Trophoblast cell (in vitro differentiated cells and primary cell): ENCODE measurements around the gene FBN1.

ENCODE experiments used
- DNase-seq, 2 donors: peaks; one replicate each; pipeline ENCODE4 v3.0.0-alpha.2; 2016
- H2AFZ ChIP-seq: 2 replicates; pipeline ENCODE4 v1.6.1; 2013; ENCODE audit warnings: low read length, moderate library complexity, mild to moderate bottlenecking; ENCODE audit not compliant: insufficient read depth, poor library complexity
- H2AK5ac ChIP-seq: 2 replicates; pipeline ENCODE4 v1.6.1; 2013; ENCODE audit warnings: mild to moderate bottlenecking, low read length
- H2BK120ac ChIP-seq: 2 replicates; pipeline ENCODE4 v1.6.1; 2013; ENCODE audit warnings: low read length, mild to moderate bottlenecking, moderate library complexity; ENCODE audit not compliant: insufficient read depth, poor library complexity
- H2BK12ac ChIP-seq: 2 replicates; pipeline ENCODE4 v1.6.1; 2013; ENCODE audit warnings: mild to moderate bottlenecking, low read length, moderate library complexity
- H2BK5ac ChIP-seq: 2 replicates; pipeline ENCODE4 v1.6.1; 2013; ENCODE audit warnings: low read length, low read depth, moderate library complexity, mild to moderate bottlenecking; ENCODE audit not compliant: poor library complexity
- H3K14ac ChIP-seq: 2 replicates; pipeline ENCODE4 v1.6.1; 2013; ENCODE audit warnings: mild to moderate bottlenecking, low read length
- H3K18ac ChIP-seq: 2 replicates; pipeline ENCODE4 v1.6.1; 2013; ENCODE audit warnings: mild to moderate bottlenecking, low read length
- H3K23ac ChIP-seq: 2 replicates; pipeline ENCODE4 v1.6.1; 2013; ENCODE audit warnings: low read length
- H3K27ac ChIP-seq: 2 replicates; pipeline ENCODE4 v1.5.1; 2013; ENCODE audit warnings: low read depth, mild to moderate bottlenecking, inconsistent platforms, low read length, moderate library complexity
- H3K27me3 ChIP-seq: 2 replicates; pipeline ENCODE4 v1.6.1; 2013; ENCODE audit warnings: inconsistent platforms, mild to moderate bottlenecking, low read length, moderate library complexity; ENCODE audit not compliant: insufficient read depth
- H3K36me3 ChIP-seq, 2 experiments: 1 replicate in 1 of 2; 2 replicates in 1 of 2; pipeline ENCODE4 v1.6.1; 2013; ENCODE audit warnings: low read length in 2 of 2, mild to moderate bottlenecking in 2 of 2, moderate library complexity in 1 of 2; ENCODE audit not compliant: insufficient read depth in 2 of 2, control insufficient read depth in 1 of 2
- H3K4ac ChIP-seq: 2 replicates; pipeline ENCODE4 v1.6.1; 2013; ENCODE audit warnings: low read depth, mild to moderate bottlenecking, low read length, moderate library complexity
- H3K4me1 ChIP-seq, 2 experiments: 1 replicate in 1 of 2; 2 replicates in 1 of 2; pipeline ENCODE4 v1.6.1; 2013; ENCODE audit warnings: low read length in 2 of 2, mild to moderate bottlenecking in 2 of 2, moderate library complexity in 1 of 2; ENCODE audit not compliant: insufficient read depth in 2 of 2, control insufficient read depth in 1 of 2
- H3K4me2 ChIP-seq: 2 replicates; pipeline ENCODE4 v1.6.1; 2013; ENCODE audit warnings: inconsistent platforms, mild to moderate bottlenecking, low read length, moderate library complexity
- H3K4me3 ChIP-seq: 2 replicates; pipeline ENCODE4 v1.5.1; 2013; ENCODE audit warnings: mild to moderate bottlenecking, low read depth, low read length, inconsistent platforms
- H3K79me1 ChIP-seq: one replicate; pipeline ENCODE4 v1.6.1; 2013; ENCODE audit warnings: low read length
- H3K79me2 ChIP-seq: 2 replicates; pipeline ENCODE4 v1.6.1; 2013; ENCODE audit warnings: low read length, mild to moderate bottlenecking; ENCODE audit not compliant: control insufficient read depth, insufficient read depth, poor library complexity
- H3K9ac ChIP-seq: 2 replicates; pipeline ENCODE4 v1.6.1; 2013; ENCODE audit warnings: mild to moderate bottlenecking, low read length
- H3K9me3 ChIP-seq: 2 replicates; pipeline ENCODE4 v1.6.1; 2013; ENCODE audit warnings: low read depth, mild to moderate bottlenecking, control low read depth, inconsistent platforms, low read length; ENCODE audit not compliant: insufficient read depth
- H4K12ac ChIP-seq: 2 replicates; pipeline ENCODE4 v1.6.1; 2013; ENCODE audit warnings: low read depth, mild to moderate bottlenecking, low read length, moderate library complexity
- H4K8ac ChIP-seq: 2 replicates; pipeline ENCODE4 v1.6.1; 2013; ENCODE audit warnings: low read depth, mild to moderate bottlenecking, low read length, moderate library complexity
- H4K91ac ChIP-seq: one replicate; pipeline ENCODE4 v1.6.1; 2013; ENCODE audit warnings: low read depth, mild to moderate bottlenecking, low read length, moderate library complexity
- WGBS: extraction: QIAGEN DNeasy Blood & Tissue Kit; methylation state at CpG from one replicate; pipeline ENCODE4 v1.1.7; 2013; ENCODE audit warnings: missing lambda C conversion rate; ENCODE audit not compliant: insufficient read length, insufficient coverage; ENCODE audit errors: extremely low coverage; 5-methylcytosine and 5-hydroxymethylcytosine counted together

The FBN1 gene

GRCh38 chr15:48375767-48376166, 269.7 kb downstream of the FBN1 start:
- no peak overlapping the region for H3K14ac ChIP-seq
- no peaks in the 10 kb centered on the region for H3K36me3 ChIP-seq
- no peak overlapping the region for H2BK5ac ChIP-seq
- no peak overlapping the region for H3K4me2 ChIP-seq
- H3K79me1 ChIP-seq: no peaks in the 10 kb centered on the region
- no peak overlapping the region for H3K4me3 ChIP-seq
- H4K8ac ChIP-seq: no peak overlapping the region
- H2BK12ac ChIP-seq: no peak overlapping the region
- DNase-seq: no peak
- H3K18ac ChIP-seq: no peak overlapping the region
- no CpG with 5 or more reads among the region's 2 CpGs for WGBS
- H4K12ac ChIP-seq: no peak overlapping the region
- no peak overlapping the region for H3K23ac ChIP-seq
- H3K79me2 ChIP-seq: no peaks in the 10 kb centered on the region
- no peaks in the 10 kb centered on the region for H3K27me3 ChIP-seq
- no peaks in the 10 kb centered on the region for H3K4me1 ChIP-seq
- H4K91ac ChIP-seq: no peak overlapping the region
- H3K9me3 ChIP-seq: peaks cover 1% of the 10 kb centered on the region
- H2BK120ac ChIP-seq: no peak overlapping the region
- no peak overlapping the region for H3K9ac ChIP-seq
- no peak overlapping the region for H3K4ac ChIP-seq
- H2AK5ac ChIP-seq: no peak overlapping the region
- H3K27ac ChIP-seq: no peak overlapping the region
- no peak overlapping the region for H2AFZ ChIP-seq

DNA sequence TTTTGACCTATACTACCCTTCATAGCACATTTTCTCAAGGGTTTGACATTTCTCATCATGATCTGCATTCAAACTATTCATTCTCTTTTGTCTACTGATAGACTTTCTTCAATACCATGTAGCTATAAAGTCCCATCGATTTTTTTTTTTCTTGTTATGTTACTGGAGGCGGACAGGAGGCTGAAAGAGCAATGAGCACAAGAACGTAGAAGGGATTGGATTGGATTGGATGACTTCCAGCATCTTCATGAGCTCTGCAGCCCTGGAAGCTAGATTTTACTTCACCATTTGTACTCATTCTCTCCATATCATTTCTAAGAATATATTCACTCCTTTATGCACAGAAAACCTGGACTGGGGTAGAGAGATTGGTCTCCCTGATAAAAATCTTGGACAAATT, 271.0 kb downstream of the FBN1 start:
- no CpG with 5 or more reads among the region's 3 CpGs for WGBS
- Histone ChIP-seq H3K4me2 (no peak overlapping the region), H3K4me3 (no peak overlapping the region)

DNA sequence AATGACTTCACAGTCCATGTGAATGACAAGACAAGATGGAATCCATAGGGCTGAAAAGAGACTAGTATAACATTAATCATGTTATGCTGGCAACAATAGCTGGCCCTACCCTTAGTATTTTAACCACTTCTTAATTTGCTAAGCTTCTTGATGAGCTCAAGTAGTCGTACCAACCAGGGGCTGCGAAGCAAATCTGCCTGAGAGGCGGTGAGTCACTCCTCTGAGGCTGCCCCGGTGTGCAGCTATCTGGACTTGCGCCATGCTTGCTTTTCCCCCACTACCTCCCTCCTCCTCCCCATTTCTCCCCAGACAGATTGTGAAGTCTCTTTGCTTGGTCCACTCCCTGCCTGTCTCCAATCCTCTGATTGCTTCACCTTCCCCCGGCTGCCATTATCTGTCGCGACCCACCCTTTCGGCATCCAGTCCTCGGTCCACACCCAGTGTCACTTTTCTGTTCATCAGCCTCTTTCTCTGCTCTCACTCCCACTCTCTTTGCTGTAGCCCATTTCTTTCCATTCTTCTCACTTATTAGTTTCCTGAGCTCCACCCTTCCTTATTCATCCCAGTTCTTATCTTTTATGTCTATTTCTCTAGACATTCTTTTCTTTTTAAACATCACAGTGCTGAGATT, 271.6 kb downstream of the FBN1 start:
- Histone ChIP-seq H3K79me2 (no peaks in the 10 kb centered on the region), H2BK12ac (no peak overlapping the region), H3K36me3 (no peaks in the 10 kb centered on the region), H2BK120ac (no peak overlapping the region), H4K12ac (no peak overlapping the region), H4K91ac (no peak overlapping the region), H3K14ac (no peak overlapping the region), H2BK5ac (no peak overlapping the region), H3K4me3 (no peak overlapping the region), H4K8ac (no peak overlapping the region), H3K27ac (no peak overlapping the region), H3K18ac (no peak overlapping the region), H2AK5ac (no peak overlapping the region), H3K9ac (no peak overlapping the region), H2AFZ (no peak overlapping the region), H3K9me3 (peaks cover 1% of the 10 kb centered on the region), H3K4me2 (no peak overlapping the region), H3K79me1 (no peaks in the 10 kb centered on the region), H3K4ac (no peak overlapping the region), H3K27me3 (no peaks in the 10 kb centered on the region), H3K23ac (no peak overlapping the region), H3K4me1 (no peaks in the 10 kb centered on the region)
- peak; percentile 40 to 47 for DNase-seq
- WGBS: no CpG with 5 or more reads among the region's 10 CpGs

More for the DNA sequence above, 271.0 kb downstream of the FBN1 start:
- no peak overlapping the region for H3K23ac ChIP-seq
- no peak overlapping the region for H3K18ac ChIP-seq
- no peaks in the 10 kb centered on the region for H3K79me2 ChIP-seq
- no peak overlapping the region for H3K14ac ChIP-seq
- DNase-seq: no peak
- no peak overlapping the region for H2BK5ac ChIP-seq
- H4K12ac ChIP-seq: no peak overlapping the region
- no peak overlapping the region for H3K27ac ChIP-seq
- H4K8ac ChIP-seq: no peak overlapping the region
- no peak overlapping the region for H4K91ac ChIP-seq
- no peaks in the 10 kb centered on the region for H3K27me3 ChIP-seq
- H2BK12ac ChIP-seq: no peak overlapping the region
- no peak overlapping the region for H3K9ac ChIP-seq
- H2BK120ac ChIP-seq: no peak overlapping the region
- no peaks in the 10 kb centered on the region for H3K36me3 ChIP-seq
- H3K9me3 ChIP-seq: peaks cover 1% of the 10 kb centered on the region
- H3K79me1 ChIP-seq: no peaks in the 10 kb centered on the region
- H2AK5ac ChIP-seq: no peak overlapping the region
- H3K4ac ChIP-seq: no peak overlapping the region
- no peaks in the 10 kb centered on the region for H3K4me1 ChIP-seq
- H2AFZ ChIP-seq: no peak overlapping the region

- Histone ChIP-seq H3K4me2 (no peak overlapping the region), H3K27me3 (no peaks in the 10 kb centered on the region), H3K23ac (no peak overlapping the region), H3K36me3 (no peaks in the 10 kb centered on the region), H3K9me3 (no peaks in the 10 kb centered on the region), H4K12ac (no peak overlapping the region), H3K4me1 (no peaks in the 10 kb centered on the region), H2BK120ac (no peak overlapping the region), H3K14ac (no peak overlapping the region), H2AK5ac (no peak overlapping the region), H3K79me1 (no peaks in the 10 kb centered on the region), H3K4me3 (no peak overlapping the region), H4K8ac (no peak overlapping the region), H3K9ac (no peak overlapping the region), H2BK5ac (no peak overlapping the region), H3K27ac (no peak overlapping the region), H4K91ac (no peak overlapping the region), H2BK12ac (no peak overlapping the region), H3K79me2 (no peaks in the 10 kb centered on the region), H3K18ac (no peak overlapping the region), H3K4ac (no peak overlapping the region), H2AFZ (no peak overlapping the region)
- DNase-seq: no peak
- WGBS: no CpG with 5 or more reads among the region's 2 CpGs
Observed at GRCh38 chr15:48371961-48372360, 273.5 kb downstream of the FBN1 start.
